Activated T-cell treated with anti-CD3 and anti-CD28 coated beads, Interleukin-2, amount 50 U/mL, for 1 hour (primary cell): Measurements from ENCODE around the gene LLGL2.

Experiments
- DNase-seq: peaks from one replicate; pipeline ENCODE4 v3.0.0-alpha.2; 2020

LLGL2 gene

DNA sequence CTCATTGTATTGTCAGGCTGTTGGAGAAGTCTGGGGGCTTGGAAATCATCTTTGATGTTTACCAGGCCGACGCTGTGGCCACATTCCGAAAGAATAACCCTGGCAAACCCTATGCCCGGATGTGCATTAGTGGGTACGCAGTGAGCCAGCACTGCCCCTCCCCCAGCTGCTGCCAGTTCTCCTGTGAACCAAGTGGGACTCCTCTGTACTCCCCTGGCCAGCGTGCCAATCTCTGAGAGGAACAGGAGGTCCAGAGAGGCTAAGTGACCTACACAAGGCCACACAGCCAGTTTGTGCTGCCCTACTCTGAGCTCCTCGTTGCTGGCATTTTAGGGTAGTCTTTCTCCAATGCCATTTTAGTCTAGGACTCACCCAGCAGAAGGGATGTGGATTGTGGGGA is 1.9 kb upstream of the LLGL2 start:
- no peak for DNase-seq

DNA sequence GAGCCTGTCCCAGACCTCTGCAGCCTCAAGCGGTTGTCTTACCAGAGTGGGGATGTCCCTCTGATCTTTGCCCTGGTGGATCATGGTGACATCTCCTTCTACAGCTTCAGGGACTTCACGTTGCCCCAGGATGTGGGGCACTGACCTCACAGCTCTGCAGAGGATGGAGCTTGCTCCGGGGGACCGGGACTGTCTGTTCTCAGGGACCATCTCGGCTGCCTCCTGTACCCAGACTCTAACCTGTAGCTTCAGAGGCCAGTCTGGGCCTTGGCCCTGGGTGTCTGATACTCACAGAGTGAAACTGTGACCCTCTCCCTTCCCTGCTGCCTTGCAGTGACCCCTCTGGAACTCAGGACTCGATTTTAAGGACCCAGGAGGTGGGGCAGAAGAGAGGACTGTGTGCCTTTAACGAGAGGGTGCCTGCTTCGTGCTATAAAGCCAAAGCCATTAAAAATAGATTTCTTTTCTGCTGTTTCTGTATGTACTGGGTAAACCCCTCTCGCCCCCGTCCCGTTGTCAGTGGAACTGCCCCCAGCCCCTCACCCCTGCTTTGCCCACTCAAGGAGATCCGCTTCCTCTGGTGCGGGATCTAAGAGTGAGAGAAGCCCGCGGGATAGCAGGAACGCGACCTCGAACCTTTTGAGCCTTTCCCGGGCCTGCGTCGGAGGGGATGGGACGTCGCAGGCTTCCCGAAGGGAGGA is 1.1 kb upstream of the LLGL2 start:
- no peak for DNase-seq

DNA sequence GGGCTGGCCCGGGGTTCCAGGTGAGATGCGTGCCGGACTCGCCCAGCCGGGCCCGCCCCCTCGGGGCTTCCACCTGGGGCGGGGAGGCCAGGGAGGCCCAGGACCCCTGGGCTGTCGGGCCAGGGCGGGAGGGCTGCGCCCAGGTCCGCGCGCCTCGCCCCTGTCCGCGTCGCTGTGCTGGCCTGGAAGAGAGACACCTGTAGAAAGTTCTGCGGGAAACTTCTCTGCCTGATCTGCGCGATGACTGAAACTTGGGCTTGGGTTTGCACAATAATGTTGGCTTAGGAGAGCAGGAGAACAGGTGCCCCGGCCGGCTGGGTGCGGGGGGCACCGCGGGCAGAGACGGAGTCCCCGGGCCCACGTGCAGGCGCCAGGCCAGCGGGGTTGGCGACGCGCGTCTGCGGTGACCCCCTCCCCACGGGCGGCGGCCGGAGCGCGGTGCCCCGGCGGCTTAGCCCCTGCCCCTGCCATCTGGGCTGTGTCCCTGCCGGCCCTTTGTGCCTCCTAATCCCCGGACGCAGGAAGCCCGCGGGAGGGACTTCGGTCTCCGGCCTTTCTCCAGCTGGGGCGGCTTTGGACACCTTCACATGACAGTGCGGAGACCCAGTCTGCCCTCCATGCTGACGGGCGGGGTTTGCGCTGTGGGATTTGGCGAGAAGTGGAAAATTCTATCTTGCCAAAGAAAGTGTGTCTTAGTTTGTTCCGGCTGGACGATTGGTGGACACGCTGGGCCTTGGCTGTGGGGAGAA is 483 bp downstream of the LLGL2 start:
- no peak for DNase-seq

DNA sequence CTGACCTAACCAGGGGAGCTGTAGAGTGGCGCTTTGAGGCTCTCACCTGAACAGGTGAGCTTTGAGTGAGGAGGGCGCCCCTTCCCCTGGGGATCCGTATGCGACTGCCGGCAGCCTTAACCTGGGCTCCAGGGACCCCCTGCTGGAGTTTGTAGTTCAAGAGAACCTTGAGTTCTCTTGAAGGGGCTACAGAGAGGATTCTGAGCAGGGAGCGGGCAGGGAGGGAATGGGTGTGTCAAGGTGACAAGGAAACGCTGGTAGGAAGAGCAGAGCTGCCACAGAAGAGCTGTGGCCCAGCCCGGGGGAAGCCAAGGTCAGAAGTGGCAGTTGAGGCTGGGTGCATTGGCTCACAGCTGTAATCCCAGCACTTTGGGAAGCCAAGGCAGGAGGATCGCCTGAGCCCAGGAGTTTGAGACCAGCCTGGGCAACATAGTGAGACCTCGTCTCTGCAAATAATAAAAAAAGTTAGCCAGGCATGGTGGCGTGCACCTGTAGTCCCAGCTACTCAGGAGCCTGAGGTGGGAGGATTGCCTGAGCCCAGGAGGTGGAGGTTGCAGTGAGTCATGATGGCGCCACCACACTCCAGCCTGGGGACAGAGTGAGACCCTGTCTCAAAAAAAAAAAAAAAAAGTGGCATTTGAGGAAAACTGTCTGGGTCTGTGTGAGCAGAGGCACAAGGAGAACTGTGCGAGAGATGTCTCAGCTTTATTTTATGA is 1.2 kb downstream of the LLGL2 start:
- DNase-seq, result no peak

DNA sequence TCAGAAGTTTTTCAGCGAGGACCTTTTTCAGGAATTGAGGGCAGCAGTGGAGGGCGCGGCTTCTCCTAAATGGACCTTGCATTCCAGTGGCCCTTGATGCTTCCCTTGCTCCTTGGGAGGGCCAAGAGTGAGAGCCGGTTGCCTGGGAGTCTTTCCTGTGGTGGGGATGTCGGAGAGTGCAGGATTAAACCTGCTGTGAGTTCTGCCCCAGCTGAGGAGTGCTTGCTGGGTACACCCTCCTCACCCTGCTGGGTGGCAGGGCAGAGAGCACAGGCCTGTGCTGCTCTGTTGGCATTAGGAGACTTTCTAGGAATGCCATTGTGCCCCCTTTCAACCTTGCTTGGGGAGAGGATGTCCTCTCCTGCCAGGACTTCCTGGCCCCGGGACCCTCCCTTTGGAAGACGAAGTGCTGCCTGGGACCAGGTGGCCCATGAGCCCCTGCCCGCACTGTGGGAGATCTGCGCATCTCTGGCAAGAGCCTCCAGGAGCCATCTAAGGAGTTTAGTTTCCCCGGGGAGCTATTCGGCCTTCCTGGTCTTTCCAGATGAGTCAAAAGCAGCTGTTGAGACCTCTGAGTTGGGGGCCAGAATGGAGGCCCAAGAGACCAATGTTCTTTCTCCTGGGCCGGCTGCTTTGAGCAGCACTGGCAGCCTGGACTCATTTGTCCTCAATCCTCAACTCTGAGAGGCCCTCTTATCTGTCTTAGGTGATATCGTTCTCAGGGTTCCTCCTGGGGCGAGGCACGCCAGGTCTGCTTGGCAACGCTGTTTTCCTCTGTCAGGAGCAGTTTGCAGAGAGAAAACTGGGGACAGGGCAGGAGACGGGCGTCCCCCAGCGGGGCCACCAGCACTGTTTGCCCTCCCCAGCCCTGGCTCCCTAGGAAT is 5.6 kb downstream of the LLGL2 start:
- no peak for DNase-seq

DNA sequence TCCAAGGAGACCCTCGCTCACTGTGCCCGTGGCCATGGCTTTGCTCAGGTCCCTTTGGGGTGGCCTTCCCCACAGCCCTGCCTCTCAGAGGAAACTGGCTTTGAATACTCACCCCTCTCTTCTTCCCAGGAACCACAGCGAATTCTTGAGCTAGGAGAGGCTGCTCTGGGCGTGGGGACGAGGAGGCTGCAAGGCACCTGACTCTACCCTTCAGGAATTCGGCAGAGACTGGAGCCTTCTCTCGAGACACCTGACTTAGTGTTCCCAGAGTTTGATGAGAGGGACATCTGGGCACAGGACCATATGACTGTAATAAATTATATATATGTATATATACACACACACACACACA is 6.2 kb downstream of the LLGL2 start:
- no peak for DNase-seq

DNA sequence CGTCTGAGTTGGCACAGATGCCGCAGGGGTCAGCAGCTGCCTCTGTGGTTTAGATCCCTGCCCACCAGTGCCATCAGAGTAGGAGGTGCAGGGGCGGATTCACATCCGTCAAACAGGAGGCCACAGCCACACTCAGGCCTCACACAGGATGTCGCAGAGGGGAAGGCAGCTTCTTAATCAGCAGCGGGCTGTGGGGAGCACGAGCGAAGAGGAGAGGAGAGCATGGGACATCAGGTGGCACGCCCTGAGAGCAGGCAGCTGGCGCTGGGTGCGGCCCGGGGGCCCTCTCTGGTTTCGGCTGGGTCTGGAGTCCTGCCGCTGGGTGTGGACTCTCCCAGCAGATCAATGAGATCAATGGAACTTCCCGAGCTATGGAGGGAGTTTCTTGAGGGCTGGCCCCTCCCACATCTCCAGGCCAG is 9.6 kb downstream of the LLGL2 start:
- DNase-seq, result peak; percentile 53

DNA sequence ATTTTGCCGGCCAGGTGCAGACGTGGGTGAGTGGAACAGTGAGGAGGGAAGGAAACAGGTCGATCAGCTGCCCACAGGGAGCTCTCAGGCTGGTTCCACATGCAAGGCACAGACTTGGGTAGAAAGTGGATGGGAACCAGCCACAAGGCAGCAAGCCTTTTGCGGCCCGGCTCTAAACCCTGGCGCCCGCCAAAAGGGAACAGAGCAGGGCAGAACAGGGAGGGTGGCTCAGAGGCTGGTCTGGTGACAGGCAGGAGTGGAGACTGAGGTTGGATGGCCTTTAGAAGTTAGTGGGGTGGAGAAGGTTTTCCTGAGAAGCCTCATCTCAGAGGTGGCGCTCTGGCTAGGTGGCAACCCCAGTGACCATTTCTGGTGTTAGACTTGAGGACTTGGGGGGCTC is 10.4 kb downstream of the LLGL2 start:
- no peak for DNase-seq

DNA sequence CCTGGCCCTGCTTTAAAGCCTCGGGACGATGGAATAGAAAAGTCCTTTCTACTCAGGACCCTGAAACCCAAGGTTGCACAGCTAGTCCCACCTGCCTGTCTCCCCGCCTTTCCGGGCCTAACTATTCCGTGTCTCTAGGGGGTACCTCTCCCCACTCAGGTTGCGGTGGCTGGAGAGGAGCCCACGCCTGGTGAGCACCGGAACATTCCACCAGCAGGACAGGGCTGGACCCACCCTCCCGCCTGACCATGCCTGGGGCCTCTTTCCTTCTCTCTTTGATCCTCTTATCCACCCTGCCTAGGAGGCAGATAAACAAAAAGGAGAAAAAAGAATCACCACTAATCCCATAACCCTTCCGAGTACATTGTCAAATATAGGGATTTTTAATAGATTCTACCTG is 10.9 kb downstream of the LLGL2 start:
- no peak for DNase-seq

DNA sequence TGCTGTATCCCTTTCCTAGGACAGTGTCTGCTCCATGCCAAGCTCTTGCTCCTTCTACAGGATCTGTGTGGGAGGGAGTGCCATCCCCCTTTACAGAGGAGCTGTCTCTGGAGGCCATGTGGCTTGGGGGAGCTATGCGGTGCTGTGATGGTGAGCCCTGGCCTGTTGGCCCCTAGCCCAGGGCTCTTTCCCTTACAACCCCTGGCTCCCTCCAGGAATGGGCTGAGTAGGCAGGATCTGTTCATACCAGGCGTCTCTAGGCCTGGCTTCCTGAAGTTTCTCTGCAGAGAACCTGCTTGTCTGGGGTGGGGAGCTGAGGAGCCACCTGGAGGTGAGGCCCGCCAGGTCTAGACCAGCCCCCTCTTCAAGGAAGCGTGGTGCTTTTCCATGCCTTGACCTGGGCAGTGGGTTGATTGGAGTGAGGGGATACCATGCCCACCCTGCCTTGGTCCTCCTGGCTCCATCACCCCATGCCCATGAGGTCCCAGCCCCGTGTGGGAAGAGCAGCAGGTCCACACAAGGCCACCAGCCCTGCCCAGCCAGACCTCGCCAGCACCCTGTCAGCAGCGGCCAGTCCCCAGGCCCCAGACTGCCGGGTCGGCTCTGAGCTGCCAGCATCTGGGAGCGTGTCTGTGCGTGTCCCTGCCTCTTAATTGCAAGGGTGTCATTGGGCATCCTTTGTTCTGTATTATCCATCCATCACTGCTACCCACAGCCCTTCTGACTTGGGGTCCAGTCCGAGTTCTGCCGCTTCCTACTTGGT is 14.7 kb downstream of the LLGL2 start:
- DNase-seq, result no peak

DNA sequence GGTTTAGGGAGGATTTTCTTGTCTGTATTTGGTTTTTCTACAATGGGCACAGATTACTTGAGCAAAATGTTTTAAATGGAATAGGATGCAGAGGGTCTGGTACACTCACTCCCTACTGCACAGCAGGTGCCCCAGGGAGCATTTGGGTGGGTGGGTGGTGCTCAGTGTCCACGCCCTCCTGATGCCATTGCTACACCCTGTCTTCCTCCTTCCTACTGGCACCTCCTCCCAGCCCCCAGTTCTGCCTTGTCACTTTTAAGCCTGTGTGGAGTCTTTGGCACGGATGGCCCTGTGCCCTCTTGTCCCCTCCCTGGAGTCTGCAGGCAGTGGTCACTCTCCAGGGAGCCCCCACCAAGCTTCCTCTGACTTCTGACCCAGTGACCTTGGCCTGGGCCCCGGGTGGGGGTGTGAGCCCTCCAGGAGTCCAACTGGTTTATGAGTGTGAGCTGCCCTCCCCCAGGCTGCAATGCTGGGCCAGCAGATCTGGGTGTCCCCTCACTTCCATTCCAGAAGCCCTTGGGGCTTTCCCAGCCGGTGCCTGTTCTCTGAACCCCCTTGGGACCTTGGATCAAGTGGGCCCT is 15.5 kb downstream of the LLGL2 start:
- DNase-seq, result no peak

DNA sequence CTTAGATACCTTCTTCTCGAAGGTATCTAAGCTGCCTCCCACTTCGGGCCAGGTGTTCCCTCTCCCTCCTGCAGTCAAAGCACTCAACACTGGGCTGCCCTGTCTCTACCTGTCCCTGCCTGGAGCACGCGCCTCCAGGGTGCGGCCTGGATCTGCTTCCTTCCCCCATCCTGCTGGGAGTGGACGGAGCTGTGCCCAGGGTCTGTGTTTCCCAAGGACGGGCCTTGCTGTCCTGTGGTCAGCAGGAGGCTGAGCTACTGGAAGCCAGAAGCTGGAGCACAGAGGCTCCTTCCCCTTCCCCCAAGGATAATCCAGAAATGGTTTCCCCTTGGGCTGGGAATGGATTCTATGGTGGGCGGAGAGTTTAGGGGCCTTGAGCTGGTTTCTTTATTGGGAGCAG is 16.7 kb downstream of the LLGL2 start:
- no peak for DNase-seq

DNA sequence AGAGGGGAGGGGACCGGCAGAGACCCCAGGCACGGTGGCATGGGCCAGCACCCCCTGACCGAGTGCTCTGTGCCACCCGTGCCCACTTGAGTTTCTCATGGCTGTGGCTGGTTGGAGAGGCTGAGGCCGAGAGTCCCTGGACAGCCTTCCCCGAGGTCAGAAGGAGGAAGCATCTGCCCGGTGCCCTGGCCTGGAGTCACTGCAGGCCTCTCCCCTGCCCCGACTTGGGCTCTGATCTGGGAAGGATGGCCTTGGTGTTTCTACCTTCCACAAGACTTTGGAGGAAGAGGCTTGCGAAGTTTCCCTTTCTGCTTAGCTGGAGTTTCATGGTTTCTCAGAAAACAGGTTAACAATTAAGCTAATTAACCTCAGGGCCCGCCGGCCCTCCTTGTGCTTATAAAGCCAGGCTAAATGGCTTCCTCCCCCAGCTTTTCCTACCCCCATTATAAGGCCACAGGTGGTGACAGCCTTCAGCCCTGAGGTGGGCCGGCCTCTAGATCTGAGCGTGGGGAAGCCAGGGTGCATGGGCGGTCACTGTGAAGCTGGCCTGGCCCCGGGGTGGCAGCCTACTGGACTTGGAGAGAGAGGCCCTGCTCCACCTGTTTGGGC is 17.3 kb downstream of the LLGL2 start:
- DNase-seq, result no peak

DNA sequence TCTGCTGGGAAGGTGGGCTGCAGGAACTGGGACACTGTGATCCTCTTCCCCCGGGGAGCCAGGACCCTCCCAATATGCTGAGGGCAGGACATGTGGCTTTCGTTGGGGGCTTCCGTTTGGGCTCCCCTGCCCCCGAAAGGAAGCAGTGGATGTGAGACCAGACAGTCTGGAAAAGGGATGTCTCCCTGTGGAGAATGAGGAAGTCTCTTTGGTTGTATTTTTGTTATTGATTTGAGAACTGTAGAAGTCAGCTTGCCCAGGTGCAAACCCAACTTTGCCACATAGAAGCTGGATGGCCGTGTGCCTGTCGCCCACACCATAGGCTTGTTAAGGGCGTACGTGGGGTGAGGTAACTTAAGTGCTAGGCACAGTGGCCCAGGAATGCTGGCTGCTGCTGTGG is 18.8 kb downstream of the LLGL2 start:
- no peak for DNase-seq

DNA sequence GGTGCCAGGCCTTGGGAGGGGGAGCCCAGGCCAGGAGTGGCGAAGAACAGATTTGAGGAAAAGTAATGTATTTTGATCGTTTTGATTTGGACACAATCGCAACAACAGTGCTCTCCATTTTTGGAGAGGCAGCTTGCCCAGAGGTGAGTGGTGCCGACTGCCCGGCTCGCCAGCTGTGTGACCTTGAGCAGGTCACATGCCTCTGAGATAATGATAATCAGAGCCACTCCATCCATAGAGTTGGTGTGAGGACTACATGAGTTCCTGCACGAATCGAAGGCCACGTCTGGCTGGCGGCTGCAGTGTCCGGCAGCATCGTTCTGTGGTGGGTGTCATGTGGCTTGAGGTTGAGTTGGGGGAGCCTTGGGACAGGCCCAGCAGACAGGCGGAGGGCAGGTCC is 20.7 kb downstream of the LLGL2 start:
- no peak for DNase-seq

DNA sequence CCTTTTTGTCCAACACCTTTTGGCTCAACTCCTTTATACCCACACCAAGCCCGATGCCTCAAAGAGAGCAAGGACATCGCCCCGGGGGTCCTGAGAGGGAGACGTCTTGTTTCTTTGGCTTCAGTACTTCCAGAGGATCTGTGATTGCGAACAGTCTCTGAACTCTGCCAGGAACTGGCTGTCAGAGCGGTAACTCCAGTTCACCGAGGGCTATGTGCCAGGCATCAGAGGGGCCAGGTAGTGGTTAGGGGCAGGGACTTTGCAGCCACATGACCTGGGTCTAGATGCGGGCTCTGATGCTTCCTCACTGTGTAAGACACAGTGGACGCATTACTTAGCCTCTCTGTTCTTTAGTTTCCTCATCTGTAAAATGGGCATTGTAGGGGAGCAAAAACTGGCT is 21.6 kb downstream of the LLGL2 start:
- DNase-seq, result no peak

DNA sequence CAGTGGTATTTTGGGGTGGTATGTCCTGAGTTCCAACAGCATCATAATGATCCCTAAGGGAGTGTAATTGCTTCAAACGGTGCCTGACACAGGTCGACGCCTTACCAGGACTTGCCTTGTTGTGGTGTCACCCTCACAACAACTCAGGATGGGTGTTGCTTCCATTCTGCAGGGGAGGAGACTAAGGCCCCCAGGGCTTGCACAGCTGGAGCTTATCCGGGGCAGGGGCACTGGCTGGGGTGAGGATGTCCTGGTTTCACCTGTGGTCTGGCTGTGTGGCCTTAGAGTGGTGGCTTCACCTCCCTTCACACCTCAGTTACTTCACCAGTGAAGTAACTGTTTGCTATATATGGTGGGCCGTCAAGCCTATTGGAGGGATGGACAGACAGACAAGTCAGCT is 23.3 kb downstream of the LLGL2 start:
- DNase-seq, result no peak

DNA sequence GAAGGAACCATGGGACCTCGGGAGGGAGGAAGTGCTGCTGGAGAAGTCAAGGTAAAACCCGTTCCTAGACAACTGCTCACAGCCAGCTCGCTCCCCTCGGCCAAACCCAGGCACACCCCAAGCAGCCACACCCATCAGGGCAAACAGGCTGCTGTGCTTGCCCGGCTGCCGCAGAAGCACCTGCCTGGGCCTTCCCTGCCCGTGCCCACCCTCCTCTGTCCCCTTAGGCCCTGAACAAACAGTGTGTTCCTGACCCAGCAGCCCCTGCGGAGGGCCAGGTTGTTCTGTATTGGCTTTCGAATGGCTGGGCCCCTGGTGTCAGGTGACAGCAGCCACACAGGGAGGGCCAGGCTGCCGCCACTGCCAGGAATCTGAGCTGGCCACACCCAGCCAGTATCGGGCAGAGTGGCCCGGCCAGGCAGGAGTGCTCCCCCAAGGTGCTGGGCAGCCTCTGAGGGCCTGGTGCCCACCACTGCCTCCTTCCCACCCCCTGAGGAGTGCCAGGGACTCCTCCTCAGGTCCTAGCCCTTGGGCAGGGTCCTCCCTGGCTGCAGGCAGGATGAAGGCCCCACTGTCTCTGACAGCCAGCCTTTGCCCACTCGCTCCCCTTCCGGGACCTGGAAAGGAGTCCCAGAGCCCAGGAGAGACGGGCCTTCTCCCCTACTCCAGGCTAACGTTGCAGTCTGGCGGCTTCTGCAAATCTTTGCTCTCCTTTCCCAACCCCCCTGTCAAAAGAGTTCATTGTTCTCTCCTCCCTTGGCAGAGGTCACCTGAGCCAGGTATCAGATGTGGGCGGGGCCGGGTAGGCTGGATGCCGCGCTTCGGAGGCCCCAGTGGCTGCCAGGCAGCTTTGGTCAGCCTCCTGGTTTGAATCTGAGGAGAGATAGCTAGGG is 24.0 kb downstream of the LLGL2 start:
- DNase-seq, result no peak

DNA sequence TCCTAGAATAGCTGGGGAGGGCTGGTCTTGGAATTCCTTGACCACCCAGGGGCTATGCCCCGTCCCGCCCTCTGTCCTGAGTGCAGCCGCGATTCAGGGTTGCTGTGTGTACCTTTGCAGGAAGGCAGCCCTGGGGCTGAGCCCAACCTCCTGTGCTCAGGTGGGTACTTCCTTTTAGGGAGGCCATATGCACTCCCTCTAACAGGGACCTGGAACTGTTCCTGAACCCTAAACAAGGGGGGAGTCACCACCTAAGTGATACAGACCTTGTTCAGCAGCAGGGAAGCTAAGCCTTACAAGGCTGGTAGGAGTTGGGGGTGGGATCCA is 24.6 kb downstream of the LLGL2 start:
- no peak for DNase-seq

DNA sequence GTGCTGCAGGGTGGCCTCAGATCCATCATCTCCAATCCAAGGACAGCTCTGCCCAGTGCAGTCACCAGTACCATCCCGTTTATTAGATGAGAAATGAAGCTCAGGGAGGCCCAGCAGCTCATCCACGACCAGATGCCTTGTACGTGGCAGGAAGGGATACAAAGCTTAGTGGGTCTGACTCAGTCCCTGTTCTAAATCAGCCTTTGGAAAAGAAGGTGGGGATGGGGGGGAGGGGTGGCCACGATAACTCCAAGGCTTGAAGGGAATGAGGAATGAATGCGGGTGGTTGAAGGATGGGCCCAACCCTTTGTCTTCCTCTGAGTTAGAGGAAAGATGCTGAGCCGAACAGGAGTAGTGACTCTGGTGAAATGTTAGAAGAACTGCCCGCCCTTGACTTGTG is 25.8 kb downstream of the LLGL2 start:
- no peak for DNase-seq
